Measurements from ENCODE around the gene RALGAPA2.

- TF ChIP-seq CTCF (IDR thresholded peaks at IDR 0.05 in 8 of 11, conservative IDR thresholded peaks at IDR 0.05 in 3 of 11) (no peak), POLR2AphosphoS5 (IDR thresholded peaks at IDR 0.05) (no peak)
These were observed 234.9 kb downstream of the RALGAPA2 start for GRCh38 chr20:20477444-20478041.

Measured in spleen (tissue), 7 donors.